Stimulated activated CD8-positive, alpha-beta memory T cell treated with anti-CD3 and anti-CD28 coated beads, Interleukin-15, amount 100 ng/mL, for 48 hours (primary cell): ENCODE data around the gene NATD1.

Experiments used
- DNase-seq, 2 donors: peaks; one replicate each; pipeline ENCODE4 v3.0.0-alpha.2; 2020; ENCODE audit warnings: low read depth in 2 of 2

NATD1 gene, protein sequence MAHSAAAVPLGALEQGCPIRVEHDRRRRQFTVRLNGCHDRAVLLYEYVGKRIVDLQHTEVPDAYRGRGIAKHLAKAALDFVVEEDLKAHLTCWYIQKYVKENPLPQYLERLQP

DNA sequence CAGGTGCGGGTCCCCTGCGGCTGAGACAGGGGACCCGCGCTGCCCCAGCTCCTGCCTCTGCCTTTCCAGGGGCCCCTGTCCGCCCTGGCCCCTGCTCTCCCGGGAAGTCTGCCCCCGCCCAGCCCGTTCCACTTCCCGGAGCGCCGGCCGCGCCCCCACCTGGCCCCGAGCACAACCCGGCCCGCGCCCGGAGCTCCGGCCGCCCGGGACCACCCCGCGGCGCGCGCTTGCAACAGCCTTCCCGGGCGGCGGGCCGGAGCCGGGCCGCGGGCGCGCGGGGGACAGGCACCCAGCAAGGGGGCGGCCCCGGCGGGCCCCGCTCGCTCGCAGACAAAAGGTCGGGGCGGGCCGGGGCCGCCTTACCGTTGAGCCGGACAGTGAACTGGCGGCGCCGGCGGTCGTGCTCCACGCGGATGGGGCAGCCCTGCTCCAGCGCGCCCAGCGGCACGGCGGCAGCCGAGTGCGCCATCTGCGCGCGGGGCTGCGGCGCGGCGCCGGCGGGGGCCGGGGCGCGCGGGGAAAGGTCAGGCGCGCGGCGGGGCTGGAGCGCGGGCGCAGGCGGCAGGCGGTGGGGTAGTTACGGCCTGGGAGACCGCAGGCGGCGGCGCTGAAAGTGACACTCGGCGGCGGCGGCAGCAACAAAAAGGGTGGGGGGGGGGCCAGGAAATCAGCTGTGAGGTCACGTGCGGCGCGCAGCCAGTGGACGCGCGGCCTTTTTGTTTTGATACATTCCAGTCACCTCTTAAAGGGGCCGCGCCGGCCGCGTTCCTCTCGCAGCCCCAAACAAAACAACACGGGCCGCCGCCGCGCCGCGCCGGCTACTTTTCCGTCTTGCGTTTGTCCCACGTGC is at the start of gene NATD1:
TSS of gene NATD1 (minus strand) at position 615 of the 850 bp plus-strand sequence. CDS start at position 469, 146 bp downstream.
- DNase-seq = peak; percentile 66 to 67

DNA sequence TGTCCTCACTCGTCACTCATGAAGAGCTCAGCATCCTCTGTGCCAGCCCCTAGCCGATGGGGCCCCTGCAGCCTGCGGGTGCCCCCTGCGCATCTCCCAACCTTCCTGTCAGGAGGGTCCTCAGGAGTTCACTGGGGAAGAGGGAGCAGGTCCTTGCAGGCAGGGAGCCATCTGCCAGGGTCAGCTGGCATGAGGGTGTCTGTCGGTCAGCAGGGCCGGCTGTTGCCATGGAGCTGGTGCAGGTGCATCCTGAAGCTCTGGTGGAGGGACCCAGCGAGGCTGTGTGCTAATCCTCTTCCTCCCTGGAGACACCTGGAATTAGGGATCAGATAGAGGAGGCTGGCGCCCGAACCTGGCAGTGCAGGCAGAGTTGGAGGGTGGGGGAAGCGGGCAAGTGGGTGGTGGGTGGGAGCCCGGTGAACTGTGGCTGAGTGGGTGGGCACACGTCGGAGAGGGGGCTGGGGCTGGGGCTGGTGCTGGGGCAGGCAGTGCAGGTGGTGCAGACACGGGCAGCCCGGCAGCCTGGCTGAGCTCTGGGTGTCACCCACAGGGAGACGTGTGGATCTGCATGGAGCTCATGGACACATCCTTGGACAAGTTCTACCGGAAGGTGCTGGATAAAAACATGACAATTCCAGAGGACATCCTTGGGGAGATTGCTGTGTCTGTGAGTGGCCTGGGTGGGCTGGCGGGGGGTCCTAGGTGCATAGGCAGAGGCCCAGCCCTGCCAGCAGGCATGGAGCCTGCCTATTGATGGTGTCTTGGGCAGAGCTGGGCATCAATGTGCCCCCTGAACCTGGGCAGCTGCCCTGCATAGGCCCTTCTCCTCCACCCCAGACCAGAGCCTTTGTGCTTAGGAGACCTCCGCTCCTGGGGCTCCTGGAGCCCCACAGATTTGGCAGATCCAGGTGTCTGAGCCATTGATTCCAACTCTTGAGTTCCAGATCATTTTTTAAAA is 48.7 kb upstream of the NATD1 start:
- no peak for DNase-seq

DNA sequence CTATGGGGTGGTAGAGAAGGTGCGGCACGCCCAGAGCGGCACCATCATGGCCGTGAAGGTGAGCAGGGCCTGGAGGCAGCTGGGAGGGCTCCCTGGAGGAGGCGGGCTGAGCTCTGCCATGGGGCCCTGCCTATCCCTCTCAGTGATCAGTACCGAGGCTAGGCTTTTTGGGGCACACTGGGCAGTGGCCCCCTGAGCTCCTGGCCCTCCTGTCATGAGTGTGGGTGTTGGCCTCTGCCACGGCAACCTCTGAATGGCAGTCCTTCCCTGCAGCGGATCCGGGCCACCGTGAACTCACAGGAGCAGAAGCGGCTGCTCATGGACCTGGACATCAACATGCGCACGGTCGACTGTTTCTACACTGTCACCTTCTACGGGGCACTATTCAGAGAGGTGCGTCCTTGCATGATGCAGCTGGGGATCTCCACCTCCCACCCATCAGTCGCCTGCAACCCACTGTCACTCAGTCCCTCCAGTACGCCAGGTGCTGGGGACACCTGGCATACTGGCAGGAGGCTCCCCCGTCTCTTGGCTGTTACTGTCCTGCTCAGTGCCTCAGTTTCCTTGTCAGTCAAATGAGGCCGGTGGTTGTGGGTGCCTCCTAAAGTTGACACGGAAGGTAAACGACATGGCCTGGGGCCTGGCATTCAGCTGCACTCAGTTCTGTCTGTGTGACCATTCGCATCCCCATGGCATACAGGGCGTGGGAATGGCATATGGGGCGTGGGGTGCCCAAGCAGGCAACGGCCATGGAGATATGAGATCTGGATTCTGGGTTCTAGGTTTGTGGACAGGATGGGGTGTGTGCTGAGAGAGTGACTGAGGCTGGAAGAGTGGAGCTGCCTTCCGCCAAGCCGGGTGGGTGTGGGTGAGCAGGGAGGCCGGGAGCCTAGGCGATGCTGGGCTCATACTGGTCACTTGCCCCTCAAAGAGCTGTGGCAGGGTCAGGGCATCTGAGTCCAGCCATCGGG is 47.7 kb upstream of the NATD1 start:
- no peak for DNase-seq

DNA sequence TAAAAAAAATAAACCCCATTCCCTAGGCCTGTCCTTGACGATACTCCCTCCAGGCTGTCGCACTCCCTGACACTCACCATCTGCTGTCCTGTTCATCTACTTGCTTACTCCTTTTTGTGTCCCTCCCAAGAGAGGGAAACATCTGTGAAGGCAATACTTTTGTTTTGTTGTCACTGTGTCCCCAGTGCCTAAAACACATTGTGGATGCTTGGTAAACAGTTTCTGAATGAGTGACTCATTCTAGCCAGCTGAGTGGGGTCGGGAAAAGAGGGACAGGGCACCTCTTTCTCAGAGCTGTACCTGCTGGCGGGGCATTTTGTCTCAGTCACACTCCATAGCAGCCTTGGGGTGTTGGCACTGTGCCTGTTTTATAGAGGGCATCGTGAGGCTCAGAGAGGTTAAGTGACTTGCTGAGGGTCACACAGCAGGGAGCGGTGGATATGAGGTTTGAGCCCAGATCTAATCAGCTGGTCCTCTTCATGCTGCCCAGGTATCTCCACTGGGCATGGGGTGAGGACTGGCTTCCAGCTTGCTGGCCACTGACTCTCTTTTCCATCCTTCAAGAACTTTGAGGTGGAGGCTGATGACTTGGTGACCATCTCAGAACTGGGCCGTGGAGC is 46.9 kb upstream of the NATD1 start:
- DNase-seq = no peak

DNA sequence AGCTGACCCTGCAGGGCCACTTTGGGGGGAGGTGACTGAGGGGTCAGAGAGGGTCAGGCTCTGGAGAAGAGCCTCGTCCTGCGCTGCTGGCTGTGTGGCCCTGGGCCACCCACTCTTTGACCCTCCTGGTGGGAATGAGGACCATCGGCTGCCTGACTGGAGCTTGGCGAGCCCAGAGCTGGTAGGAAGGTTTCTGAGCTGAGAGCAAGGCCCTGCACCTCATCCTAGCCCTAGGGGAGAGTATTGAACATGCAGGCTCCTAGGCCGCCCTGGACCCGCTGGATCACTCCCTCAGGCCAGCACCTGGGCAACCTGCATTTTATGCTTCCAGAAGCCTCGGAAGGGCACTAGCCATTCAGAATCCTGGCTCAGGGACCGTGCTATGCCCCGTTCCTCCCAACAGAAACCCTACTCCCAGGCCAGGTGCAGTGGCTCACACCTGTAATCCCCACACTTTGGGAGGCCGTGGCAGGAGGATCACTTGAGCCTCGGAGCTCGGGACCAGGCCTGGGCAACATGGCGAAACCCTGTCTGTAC is 45.8 kb upstream of the NATD1 start:
- no peak for DNase-seq

DNA sequence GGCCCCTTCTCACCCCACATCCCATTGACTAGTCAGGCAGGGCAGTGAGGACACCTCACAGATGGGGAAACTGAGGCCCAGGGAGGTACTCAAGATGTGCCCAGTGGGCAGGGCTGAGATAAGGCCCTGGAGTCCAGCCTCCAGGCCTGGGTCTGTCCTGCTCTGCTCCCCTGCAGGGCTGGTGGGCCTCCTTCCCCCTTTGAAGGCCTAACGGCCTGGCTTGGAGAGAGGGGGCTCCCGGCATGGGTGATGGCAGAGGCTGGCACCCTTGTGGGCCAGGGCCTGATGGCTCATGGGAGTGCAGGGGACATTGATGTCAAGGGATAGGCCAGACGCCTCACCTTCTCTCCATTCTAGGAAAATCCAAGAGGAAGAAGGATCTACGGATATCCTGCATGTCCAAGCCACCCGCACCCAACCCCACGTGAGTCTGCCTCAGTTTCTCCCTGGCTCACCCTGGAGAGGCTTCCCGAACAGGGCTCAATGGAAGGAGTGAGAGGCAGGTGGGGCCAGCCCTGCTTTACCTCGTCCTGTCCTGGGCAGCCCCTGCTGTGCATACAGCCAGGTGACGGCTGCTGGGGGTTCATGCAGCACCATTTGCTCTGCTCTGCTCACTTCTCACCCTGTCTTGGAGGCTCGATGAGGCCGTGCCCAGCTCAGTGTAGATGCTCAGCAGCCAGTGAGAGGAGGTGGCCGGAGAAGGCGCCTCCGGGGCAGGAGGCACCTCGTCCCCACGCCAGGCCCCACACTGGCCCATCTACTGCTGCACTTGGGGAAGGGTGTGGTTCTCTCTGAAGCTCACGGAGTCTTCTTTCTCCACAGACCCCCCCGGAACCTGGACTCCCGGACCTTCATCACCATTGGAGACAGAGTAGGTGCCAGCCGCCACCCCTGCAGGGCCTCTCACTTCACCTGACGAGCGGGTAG is 45.1 kb upstream of the NATD1 start:
- DNase-seq = no peak

DNA sequence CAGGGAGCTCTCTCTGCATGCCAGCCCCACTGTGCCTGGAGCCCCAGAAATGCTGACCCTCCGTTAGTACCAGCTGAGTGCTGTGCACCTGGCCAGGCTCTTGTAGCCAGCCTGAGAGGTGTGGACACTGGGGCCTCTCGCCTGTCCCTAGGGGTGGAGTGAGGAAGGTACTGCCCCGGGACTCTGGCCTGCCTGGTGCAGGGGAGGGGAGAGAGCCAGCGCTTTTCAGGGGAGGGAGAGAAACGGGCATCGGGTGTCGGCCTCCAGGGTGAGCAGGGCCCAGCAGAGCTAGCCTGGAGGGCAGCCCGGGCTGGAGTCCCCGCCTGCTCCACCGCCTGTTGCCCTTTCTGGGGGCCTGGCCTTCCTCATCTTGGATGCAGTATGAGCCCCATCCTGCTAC is 44.4 kb upstream of the NATD1 start:
- DNase-seq = no peak

DNA sequence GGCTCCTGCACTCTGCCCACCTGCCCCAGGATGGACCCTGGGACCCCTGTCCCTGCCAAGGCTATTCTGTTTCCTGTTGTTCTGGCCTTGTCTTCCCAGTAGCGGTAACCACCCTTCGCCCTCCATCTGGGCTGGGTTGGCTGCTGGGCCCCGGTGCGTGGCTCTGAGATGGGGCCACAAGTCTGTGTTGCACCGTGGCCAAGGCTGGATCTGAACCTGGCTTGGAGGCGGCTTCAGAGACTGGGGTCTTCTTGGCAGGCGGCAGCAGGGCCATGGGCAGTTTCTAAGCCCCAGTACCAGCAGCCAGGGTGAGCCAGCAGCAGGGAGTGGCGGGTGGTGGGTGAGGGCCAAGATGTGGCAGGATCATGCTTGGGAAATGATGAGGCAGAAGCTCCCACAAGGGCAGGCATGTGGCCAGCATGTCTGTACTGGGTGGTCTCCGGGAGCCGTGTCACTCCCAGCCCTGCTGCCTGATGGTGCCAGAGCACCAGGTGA is 43.9 kb upstream of the NATD1 start:
- DNase-seq = no peak

DNA sequence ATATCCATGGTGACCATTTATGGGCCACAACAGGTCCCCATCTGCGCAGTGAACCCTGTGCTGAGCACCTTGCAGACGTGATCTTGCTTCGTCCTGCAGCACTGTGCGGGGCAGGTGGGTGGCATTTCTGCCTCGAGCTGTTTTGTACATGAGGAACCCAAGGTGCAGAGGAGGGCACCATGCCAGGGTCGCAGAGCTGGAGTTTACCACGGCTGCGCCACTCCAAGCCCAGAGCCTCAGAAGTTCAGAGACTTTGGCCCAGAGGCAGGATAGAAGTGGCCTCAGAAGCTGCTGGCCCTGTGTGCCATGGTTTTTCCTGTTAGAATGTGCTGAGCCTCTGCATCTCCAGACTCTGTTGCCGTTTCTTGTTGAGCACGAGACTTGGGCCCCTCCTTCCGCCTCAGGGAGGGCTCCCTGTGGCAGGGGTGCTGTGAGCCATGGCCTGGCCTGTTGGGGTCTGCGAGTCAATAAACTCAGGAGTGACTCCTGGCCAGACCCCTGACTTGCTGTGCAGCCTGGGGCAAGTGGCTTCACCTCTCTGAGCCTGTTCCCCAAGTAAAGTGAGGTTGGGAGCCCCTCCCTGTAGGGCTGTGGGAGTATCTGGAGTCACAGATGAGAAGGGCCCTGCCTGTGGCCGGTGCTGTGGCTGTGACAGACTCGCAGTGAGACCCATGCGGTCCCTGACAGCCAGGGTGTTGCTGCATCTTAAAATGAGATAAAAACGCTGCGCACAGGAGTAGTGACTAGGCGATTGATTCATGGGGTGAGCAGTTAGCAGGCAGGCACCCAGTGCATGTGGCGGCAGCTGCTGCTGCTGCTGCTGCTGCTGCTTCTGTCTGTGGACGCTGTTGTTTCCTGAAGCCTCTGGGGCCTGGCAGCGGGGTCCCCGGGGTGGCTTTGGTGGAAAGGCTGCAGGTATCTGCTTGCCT is 43.2 kb upstream of the NATD1 start:
- no peak for DNase-seq

DNA sequence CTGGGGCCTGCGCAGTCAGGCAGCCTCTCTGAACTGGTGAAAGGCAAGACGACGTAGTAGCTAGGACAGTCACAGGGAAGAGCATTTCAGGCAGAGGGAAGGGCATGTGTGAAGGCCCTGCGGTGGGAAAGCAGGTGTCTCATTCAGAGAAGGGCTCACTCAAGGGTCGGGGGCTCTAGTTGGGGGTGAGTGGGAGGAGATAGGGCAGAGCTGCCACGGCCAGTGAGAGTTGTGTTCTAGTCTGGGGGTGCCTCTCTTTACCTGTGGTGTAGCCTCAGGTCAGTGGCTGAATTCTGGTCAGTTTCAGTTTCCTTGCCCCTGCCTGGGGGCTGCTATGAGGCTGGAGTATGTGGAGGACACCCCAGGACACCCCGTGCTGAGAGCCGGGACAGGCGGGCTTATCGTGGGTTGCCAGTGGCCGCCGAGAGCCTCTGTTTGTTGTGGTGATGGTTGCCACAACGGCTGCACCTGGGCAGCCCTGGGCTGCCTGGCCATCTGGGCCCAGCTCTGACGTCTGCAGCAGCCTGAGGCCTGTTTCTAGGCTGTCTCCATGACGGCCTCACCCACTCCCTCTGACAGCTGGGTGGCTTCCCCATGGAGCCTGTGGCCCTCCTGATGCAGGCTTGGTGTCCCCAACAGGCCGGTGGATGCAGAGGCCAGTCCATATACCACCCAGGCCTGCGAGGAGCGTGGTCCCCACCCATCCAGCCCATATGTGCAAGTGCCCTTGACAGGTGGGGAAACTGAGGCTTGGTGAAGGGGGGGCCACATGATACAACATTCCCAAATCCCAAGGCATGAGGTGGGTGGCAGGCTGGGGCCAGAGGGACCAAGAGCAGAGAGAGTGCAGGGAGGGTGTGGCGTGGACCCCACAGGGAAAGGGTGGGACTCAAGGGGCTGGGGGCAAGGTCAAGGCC is 42.1 kb upstream of the NATD1 start:
- DNase-seq = no peak

DNA sequence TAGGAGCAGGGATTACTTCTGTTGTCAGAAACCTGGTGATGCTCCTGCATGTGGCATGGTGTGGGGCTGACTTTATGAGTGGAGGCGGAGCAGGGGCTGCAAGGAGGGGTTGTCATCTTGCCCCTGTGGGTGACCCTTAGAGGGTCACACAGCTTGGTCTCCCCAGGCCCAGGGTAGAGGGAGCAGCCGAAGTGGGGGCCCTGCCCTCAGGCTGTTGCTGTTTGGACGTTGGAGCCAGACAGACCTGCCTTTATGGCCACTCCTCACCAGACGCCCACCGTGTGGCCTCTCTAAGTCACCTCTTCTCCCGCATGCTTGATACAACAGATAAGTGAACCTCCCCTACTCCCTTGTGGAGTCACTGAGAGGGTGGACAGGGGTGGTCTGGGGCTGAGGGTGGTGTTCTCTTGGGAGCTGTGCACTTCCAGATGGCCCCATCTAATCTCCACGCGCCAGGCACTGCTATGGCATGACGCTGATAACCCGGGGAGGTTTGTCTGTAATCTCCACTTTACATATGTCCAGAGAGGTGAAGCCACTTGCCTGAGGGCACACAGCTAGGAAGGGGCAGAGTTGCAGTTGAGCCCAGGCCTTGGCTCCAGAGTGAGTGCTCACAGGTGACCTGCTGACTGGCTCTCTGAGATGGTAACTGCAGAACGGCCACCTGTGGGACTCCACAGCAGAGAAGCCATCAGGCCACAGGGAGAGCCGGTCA is 41.3 kb upstream of the NATD1 start:
- no peak for DNase-seq

DNA sequence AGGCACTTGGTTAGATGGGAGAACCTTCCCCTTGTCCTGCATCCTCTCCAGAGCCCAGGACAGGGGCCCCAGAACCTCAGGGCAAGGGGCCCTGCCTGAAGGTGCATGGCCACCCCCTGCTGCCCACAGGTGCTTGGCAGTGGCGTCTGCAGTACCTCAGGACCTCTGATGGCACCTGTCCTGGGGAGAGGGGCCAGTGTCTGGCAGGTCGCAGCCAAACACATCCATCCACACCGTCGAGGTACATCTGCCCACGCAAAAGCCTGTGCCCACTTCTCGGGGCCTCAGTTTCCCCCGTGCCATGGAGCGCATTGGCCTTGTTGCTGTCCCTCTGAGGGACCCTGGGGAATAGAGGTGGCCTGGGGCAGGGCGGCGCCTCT is 40.6 kb upstream of the NATD1 start:
- no peak for DNase-seq

DNA sequence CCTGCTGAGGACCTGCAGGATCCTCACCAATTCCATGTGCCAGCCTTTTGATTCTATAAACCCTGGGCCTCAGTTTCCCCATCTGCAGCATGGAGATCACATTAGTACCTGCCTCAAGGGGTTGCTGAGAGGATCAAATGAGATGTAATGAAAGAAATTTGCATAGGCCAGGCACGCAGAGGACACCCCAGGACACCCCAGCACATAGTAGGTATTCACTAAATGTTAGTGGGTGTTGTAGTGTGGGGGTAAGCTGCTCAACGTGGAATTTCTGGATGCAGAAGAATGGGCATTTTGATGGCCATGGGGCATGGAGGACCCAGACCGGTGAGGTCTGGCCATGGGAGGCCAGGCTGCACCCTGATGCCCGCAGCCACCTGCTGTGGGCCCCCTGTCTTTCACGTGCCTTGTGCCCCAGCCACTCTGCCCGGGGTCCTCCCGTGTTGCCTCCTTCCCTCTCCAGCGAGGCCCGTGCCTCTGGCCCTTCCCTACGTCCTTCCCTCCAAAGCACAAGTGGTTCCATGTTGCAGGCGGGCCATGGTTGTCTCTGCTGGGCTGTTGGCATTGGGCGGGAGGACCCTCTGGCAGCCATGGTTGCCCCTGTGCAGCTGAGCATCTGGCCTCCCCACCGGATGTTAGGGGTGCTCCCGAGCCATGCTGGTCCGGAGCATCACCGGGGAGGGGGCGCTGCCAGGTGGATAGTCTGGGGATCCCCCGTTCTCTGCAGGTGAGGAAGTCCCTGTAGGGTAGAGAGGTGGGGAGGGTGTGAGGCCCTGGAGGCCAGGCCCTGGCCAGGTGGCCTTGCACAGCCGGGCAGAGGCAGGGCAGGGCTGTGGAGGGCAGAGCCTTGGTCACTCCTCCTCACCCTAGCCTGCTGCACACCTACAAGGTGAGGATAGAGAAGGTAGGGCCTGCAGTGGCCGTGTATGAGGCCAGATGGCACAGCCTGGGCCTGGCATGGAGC is 39.9 kb upstream of the NATD1 start:
- DNase-seq = no peak

DNA sequence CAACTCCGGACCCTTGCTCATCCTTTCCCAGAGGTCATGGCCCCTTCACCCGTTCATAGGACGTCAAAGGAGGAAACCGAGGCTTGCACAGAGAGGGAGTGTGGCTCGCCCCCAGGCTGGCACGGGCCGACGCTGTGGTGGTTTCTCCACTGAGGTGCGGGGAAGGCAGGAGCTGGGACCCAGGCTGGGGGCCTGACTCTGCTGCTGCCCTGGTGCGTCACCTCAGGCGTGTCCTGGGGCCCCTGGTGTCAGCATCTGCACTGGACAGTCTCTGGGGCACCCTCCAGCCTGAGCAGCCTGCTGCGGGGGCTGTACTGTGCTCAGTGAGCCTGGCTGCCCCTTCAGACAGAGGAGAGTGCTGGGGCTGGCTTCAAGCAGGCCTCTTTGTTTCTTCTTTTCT is 38.7 kb upstream of the NATD1 start:
- no peak for DNase-seq

DNA sequence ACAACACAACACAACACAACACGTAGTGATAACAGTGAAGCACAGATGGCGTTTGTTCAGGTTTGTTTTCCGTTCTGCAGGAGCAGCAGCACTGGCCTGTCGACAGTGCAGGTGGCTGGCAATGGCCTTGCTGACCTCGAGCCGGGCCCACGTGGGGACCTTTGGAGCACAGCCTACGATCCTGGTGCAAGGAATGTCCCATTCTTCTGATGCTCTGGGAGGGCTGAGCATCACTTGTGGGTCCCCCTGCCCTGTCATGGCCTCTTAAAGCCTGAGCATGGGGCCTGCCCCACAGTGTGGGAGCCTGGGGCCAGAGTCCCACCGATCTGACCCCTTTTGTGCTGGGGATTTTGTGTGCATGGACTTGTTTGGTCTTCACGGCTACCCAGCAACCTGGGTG is 38.1 kb upstream of the NATD1 start:
- DNase-seq = no peak
